DOHH2 (cell line): Measurements from ENCODE around the gene C16orf54.

Experiments
- CTCF ChIP-seq: fragments of 200-600 bp; sonication (generic); IDR thresholded peaks from one replicate; pipeline ENCODE4 v1.5.1; 2014; ENCODE audit warnings: antibody characterized with exemption, mild to moderate bottlenecking, low read depth, low read length; ENCODE audit not compliant: poor library complexity, severe bottlenecking
- EZH2phosphoT487 ChIP-seq: fragments of 200-600 bp; sonication (generic); IDR thresholded peaks from 2 replicates; pipeline ENCODE4 v1.6.1; 2017; ENCODE audit warnings: borderline replicate concordance, mild to moderate bottlenecking, antibody characterized with exemption, low read length, moderate library complexity, mixed read lengths

GRCh38 chr16:29747947-29748759 lies 2.4 kb upstream of the C16orf54 start:
- no peak for TF ChIP-seq CTCF
- TF ChIP-seq EZH2phosphoT487: no peak
